Inferior parietal cortex (tissue), 1 donor: Measurements from ENCODE around the gene ADGRD2.

Experiments
- DNase-seq: peaks from one replicate; pipeline ENCODE4 v3.0.0-alpha.2; 2016; ENCODE audit errors: extremely low spot score

ADGRD2 gene

DNA sequence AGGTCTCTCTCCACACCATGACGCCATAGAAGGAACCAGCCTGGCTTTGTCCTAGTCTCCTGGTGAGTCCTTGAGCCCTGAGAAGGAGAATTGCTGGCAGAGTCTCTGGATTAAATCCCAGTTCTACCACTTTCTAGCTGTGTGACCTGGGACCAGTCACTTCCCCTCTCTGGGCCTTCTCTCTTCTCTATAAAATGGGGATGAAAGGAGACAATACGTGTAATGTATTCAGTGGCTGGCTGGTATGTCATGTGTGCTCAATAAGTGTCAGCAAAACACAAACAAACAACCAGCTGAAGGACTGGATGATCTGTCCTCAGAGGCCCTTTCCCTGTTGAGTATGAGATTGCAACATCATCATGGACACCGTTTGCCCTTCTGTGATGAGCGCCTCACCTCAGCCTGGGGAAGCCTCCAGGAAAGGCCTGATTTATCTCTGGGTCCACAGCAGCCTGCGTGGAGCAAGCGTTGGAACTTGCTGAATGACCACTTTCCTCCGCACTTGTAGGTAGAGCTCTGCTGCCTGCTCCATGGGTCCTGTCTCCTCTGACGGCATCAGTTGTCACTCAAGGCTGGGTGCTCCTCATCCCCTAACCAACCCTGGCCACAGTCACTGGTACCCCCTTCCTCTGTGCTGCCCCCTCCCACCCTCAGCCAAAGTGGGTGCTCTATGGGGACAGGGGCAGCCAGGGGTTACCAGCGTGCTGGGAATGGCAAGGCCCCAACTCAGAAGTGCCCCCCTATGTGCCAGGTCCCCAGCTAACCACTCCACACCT lies 60.6 kb downstream of the ADGRD2 start:
- no peak for DNase-seq

GRCh38 chr9:124511426-124511840 lies 61.2 kb downstream of the ADGRD2 start:
- no peak for DNase-seq

DNA sequence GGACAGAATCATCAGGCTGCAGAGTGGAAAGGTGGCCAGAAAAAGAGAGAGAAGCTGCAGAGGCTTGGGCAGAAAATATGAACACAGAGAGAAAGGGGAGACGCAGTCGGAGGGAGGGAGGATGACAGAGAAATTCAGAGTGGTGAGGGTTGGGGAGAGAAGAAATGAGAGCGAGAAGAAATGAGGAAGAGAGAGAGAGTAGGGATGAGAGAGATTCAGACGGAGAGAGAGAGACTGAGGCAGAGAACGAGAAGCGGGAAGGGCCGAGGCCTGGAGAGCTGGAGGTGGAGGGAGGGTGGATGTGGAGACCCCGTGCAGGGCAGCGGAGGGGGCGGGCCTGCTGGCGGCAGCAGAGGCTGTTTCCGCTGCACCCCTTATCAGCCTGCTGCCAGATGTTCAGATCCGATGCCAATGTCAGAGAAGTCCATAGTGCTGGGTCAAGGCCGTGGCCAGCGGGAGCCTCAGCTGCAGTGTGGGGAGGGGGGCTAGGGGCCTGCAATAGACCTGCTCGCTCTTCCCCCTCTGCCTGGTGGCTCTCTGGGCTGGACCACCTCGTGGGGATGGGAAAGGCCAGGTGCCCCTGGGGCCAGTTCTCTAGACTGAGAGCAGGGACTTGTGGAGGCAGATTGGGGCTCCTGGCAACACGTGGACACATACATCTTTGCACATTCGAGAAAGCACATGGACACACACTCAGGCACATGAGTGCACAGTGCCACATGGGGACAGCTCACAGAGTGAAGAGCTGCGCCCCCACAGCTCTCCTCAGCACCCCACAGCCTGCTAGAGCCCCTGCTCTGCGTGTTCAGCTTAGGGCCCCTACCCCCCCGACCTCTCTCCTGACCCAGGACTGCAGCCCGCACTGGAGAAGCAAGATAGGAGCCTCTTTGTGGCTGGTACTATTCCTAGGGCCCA lies 61.9 kb downstream of the ADGRD2 start:
- no peak for DNase-seq

- DNase-seq = no peak
Observed at GRCh38 chr9:124512806-124513204, 62.6 kb downstream of the ADGRD2 start.

- no peak for DNase-seq
Observed at GRCh38 chr9:124513376-124513994, 63.2 kb downstream of the ADGRD2 start.

DNA sequence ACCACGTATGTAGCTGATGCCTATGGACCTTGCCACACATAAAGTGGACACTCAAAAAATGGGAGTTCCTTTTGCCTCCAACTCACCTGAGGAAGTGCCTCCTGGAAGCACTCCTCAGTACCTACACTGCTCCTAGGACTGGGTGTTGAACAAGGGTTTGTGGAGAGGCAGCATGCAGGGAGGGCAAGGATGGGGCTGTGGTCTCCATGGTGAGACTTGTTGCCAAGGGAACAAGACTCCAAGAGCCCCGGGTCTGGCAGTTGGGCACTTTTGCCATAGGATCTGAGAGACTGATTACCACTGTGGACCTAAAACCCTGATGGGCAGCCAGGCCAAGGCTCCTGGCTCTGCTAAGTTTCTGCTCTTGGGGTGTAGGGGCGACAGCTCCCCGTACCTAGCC lies 63.9 kb downstream of the ADGRD2 start:
- no peak for DNase-seq

GRCh38 chr9:124514874-124515273 lies 64.6 kb downstream of the ADGRD2 start:
- no peak for DNase-seq

GRCh38 chr9:124517600-124517999 lies 67.3 kb downstream of the ADGRD2 start:
- DNase-seq = no peak

- DNase-seq = no peak
Observed at GRCh38 chr9:124518116-124518515, 67.9 kb downstream of the ADGRD2 start.

- peak; percentile 50 for DNase-seq
Observed at GRCh38 chr9:124520206-124520596, 70.0 kb downstream of the ADGRD2 start.

- DNase-seq = no peak
Observed at GRCh38 chr9:124521142-124521541, 70.9 kb downstream of the ADGRD2 start.

- no peak for DNase-seq
Observed at GRCh38 chr9:124522121-124523098, 72.2 kb downstream of the ADGRD2 start.

DNA sequence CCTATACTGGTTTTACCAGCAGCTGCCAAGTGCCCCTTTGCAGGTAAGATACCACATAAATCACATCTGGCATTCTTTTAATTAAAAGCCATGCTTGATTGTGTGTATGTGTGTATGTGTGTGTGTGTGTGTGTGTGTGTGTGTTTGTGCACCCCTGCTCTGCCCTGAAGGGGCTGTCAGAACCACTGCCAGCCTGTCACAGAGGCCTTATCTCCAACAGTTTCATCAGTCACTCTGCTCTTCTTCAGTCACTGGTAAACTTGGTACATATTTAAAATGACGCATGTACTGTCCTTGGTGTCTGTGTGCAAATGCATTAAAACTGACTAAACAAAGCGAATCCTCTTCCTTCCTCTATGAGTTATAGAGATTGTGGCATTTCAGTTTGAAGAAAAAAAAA lies 75.9 kb downstream of the ADGRD2 start:
- no peak for DNase-seq

GRCh38 chr9:124527781-124528180 lies 77.5 kb downstream of the ADGRD2 start:
- no peak for DNase-seq
